ENCODE results near the gene PRELID2.

DNA sequence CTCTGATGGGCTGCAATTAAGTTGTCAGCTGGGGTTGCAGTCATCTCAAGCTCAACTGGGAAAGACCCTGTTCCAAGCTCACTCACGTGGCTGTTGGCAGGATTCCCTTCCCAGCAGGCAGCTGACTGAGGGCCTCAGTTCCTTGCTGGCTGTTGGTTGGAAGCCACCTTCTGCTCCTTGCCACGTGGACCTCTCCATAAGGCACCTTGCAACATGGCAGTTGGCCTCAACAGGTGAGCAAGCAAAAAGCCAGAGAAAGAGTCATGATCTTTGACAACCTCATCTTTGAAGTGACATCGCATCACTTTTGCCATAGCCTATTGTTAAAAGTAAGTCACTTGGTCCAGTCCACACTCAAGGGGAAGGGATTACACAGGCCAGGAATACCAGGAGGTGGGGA, 17.8 kb upstream of the PRELID2 start:
- no peak for TF ChIP-seq CTCF (IDR thresholded peaks at IDR 0.05)
- no peak for TF ChIP-seq POLR2A (IDR thresholded peaks at IDR 0.05)

All from prostate gland (tissue), 2 donors.